ENCODE data around the gene ST3GAL6. TPM values are rescaled to one million over a fixed set of nuclear protein-coding genes. Genes with fewer than 3 reads are reported as not detected.

ST3GAL6 gene
- polyA plus RNA-seq (2013, experiment 1 of 2) = 6.9 TPM
- 7.8 TPM for polyA plus RNA-seq (2013, experiment 2 of 2)

- H3K27ac ChIP-seq (replicated peaks; ENCODE audit: low read length) = no peak within 1 kb of the TSS
- no peak within 1 kb of the TSS for H2BK12ac ChIP-seq (ENCODE audit: low read length)
- H2AFZ ChIP-seq (ENCODE audit: low read length) = no peak within 1 kb of the TSS
- no peak within 1 kb of the TSS for H3K9ac ChIP-seq (ENCODE audit: low read depth, low read length, poor library complexity)
- H2BK5ac ChIP-seq (ENCODE audit: low read length) = no peak within 1 kb of the TSS
- H3K4me1 ChIP-seq (ENCODE audit: control insufficient read depth in 2 of 2, insufficient read depth in 1 of 2, low read depth in 1 of 2, low read length in 2 of 2) = peaks cover 3 to 7% of the 10 kb centered on the region in 2 donors
- WGBS, 2 donors (ENCODE audit: extremely low coverage in 2 of 2, insufficient read length in 2 of 2, insufficient replicate concordance in 1 of 2) = no CpG with 5 or more reads among the region's 1 CpG
- H3K14ac ChIP-seq (ENCODE audit: low read length) = no peak within 1 kb of the TSS
- no peaks in the 10 kb centered on the region for H3K9me3 ChIP-seq (replicated peaks in 1 of 2; ENCODE audit: control insufficient read depth in 2 of 2, insufficient read depth in 1 of 2, low read depth in 1 of 2, low read length in 2 of 2)
- no peak within 1 kb of the TSS for H3K4me2 ChIP-seq (ENCODE audit: insufficient read depth, low read length, poor library complexity, severe bottlenecking)
- no peaks in the 10 kb centered on the region for H3K36me3 ChIP-seq (replicated peaks in 1 of 2; ENCODE audit: control insufficient read depth in 2 of 2, insufficient read depth in 2 of 2, low read length in 2 of 2)
- no peak within 1 kb of the TSS for H3K4me3 ChIP-seq (ENCODE audit: low read length in 2 of 2)
- no peak within 1 kb of the TSS for H3K18ac ChIP-seq (ENCODE audit: low read length)
- no peak within 1 kb of the TSS for H2AK5ac ChIP-seq (ENCODE audit: low read depth, low read length)
- DNase-seq (ENCODE audit: low spot score) = no peak
- H3K79me1 ChIP-seq (ENCODE audit: low read depth, low read length) = no peaks in the 10 kb centered on the region
- H3K27me3 ChIP-seq (ENCODE audit: control insufficient read depth in 3 of 3, insufficient read depth in 3 of 3, low read depth in 1 of 3, low read length in 3 of 3) = no peaks in the 10 kb centered on the region
- H2BK120ac ChIP-seq (ENCODE audit: low read depth, low read length) = no peak within 1 kb of the TSS
- no peak within 1 kb of the TSS for H3K23ac ChIP-seq (ENCODE audit: low read depth, low read length, poor library complexity)
- H3K4ac ChIP-seq (ENCODE audit: low read length) = no peak within 1 kb of the TSS
- H2BK15ac ChIP-seq (ENCODE audit: low read length) = no peak within 1 kb of the TSS
- H4K91ac ChIP-seq (ENCODE audit: low read depth, low read length, poor library complexity) = no peak within 1 kb of the TSS
- H4K8ac ChIP-seq (ENCODE audit: low read depth, low read length) = no peak within 1 kb of the TSS
Observed at GRCh38 chr3:98763076-98763475, at the start of gene ST3GAL6. Gene ST3GAL6 (plus strand): TSS chr3:98763340. CDS start chr3:98768441, 5,101 bp downstream.

- no peak overlapping the region for H3K14ac ChIP-seq (ENCODE audit: low read length)
- no peaks in the 10 kb centered on the region for H3K4me1 ChIP-seq (ENCODE audit: control insufficient read depth in 2 of 2, insufficient read depth in 1 of 2, low read depth in 1 of 2, low read length in 2 of 2)
- H2BK12ac ChIP-seq (ENCODE audit: low read length) = no peak overlapping the region
- WGBS, 2 donors (ENCODE audit: extremely low coverage in 2 of 2, insufficient read length in 2 of 2, insufficient replicate concordance in 1 of 2) = no CpG with 5 or more reads among the region's 3 CpGs
- H3K36me3 ChIP-seq (replicated peaks in 1 of 2; ENCODE audit: control insufficient read depth in 2 of 2, insufficient read depth in 2 of 2, low read length in 2 of 2) = no peaks in the 10 kb centered on the region
- no peak overlapping the region for H3K18ac ChIP-seq (ENCODE audit: low read length)
- H3K4ac ChIP-seq (ENCODE audit: low read length) = no peak overlapping the region
- H2BK15ac ChIP-seq (ENCODE audit: low read length) = no peak overlapping the region
- H4K91ac ChIP-seq (ENCODE audit: low read depth, low read length, poor library complexity) = no peak overlapping the region
- no peaks in the 10 kb centered on the region for H3K9me3 ChIP-seq (replicated peaks in 1 of 2; ENCODE audit: control insufficient read depth in 2 of 2, insufficient read depth in 1 of 2, low read depth in 1 of 2, low read length in 2 of 2)
- H3K27ac ChIP-seq (replicated peaks; ENCODE audit: low read length) = no peak overlapping the region
- no peak overlapping the region for H3K9ac ChIP-seq (ENCODE audit: low read depth, low read length, poor library complexity)
- H3K4me3 ChIP-seq (ENCODE audit: low read length in 2 of 2) = no peak overlapping the region
- H2AFZ ChIP-seq (ENCODE audit: low read length) = no peak overlapping the region
- no peak overlapping the region for H2AK5ac ChIP-seq (ENCODE audit: low read depth, low read length)
- no peak overlapping the region for H2BK120ac ChIP-seq (ENCODE audit: low read depth, low read length)
- H4K8ac ChIP-seq (ENCODE audit: low read depth, low read length) = no peak overlapping the region
- no peak overlapping the region for H2BK5ac ChIP-seq (ENCODE audit: low read length)
- H3K79me1 ChIP-seq (ENCODE audit: low read depth, low read length) = no peaks in the 10 kb centered on the region
- no peak overlapping the region for H3K4me2 ChIP-seq (ENCODE audit: insufficient read depth, low read length, poor library complexity, severe bottlenecking)
- H3K27me3 ChIP-seq (ENCODE audit: control insufficient read depth in 3 of 3, insufficient read depth in 3 of 3, low read depth in 1 of 3, low read length in 3 of 3) = peaks cover 0 to 3% (median 0%) of the 10 kb centered on the region in 3 experiments
- H3K23ac ChIP-seq (ENCODE audit: low read depth, low read length, poor library complexity) = no peak overlapping the region
- DNase-seq (ENCODE audit: low spot score) = no peak
Observed at GRCh38 chr3:98713984-98714383, 49.2 kb upstream of the ST3GAL6 start.

GRCh38 chr3:98717584-98717983, 45.6 kb upstream of the ST3GAL6 start:
- Histone ChIP-seq H2AK5ac (ENCODE audit: low read depth, low read length) (no peak overlapping the region), H4K91ac (ENCODE audit: low read depth, low read length, poor library complexity) (no peak overlapping the region), H2BK120ac (ENCODE audit: low read depth, low read length) (no peak overlapping the region), H4K8ac (ENCODE audit: low read depth, low read length) (no peak overlapping the region), H3K4me1 (ENCODE audit: control insufficient read depth in 2 of 2, insufficient read depth in 1 of 2, low read depth in 1 of 2, low read length in 2 of 2) (no peaks in the 10 kb centered on the region), H3K27ac (replicated peaks; ENCODE audit: low read length) (no peak overlapping the region), H3K4me2 (ENCODE audit: insufficient read depth, low read length, poor library complexity, severe bottlenecking) (no peak overlapping the region), H3K23ac (ENCODE audit: low read depth, low read length, poor library complexity) (no peak overlapping the region), H2BK15ac (ENCODE audit: low read length) (no peak overlapping the region), H2BK5ac (ENCODE audit: low read length) (no peak overlapping the region), H3K4me3 (ENCODE audit: low read length in 2 of 2) (no peak overlapping the region), H3K14ac (ENCODE audit: low read length) (no peak overlapping the region), H3K79me1 (ENCODE audit: low read depth, low read length) (no peaks in the 10 kb centered on the region), H2AFZ (ENCODE audit: low read length) (no peak overlapping the region), H3K9me3 (replicated peaks in 1 of 2; ENCODE audit: control insufficient read depth in 2 of 2, insufficient read depth in 1 of 2, low read depth in 1 of 2, low read length in 2 of 2) (no peaks in the 10 kb centered on the region), H3K27me3 (ENCODE audit: control insufficient read depth in 3 of 3, insufficient read depth in 3 of 3, low read depth in 1 of 3, low read length in 3 of 3) (no peaks in the 10 kb centered on the region), H2BK12ac (ENCODE audit: low read length) (no peak overlapping the region), H3K9ac (ENCODE audit: low read depth, low read length, poor library complexity) (no peak overlapping the region), H3K18ac (ENCODE audit: low read length) (no peak overlapping the region), H3K36me3 (replicated peaks in 1 of 2; ENCODE audit: control insufficient read depth in 2 of 2, insufficient read depth in 2 of 2, low read length in 2 of 2) (no peaks in the 10 kb centered on the region), H3K4ac (ENCODE audit: low read length) (no peak overlapping the region)
- WGBS, 2 donors (ENCODE audit: extremely low coverage in 2 of 2, insufficient read length in 2 of 2, insufficient replicate concordance in 1 of 2) = no CpG with 5 or more reads among the region's 2 CpGs
- DNase-seq (ENCODE audit: low spot score) = no peak

- H4K8ac ChIP-seq (ENCODE audit: low read depth, low read length) = no peak overlapping the region
- no peak overlapping the region for H2BK5ac ChIP-seq (ENCODE audit: low read length)
- no peak overlapping the region for H2BK12ac ChIP-seq (ENCODE audit: low read length)
- H2BK15ac ChIP-seq (ENCODE audit: low read length) = no peak overlapping the region
- no peaks in the 10 kb centered on the region for H3K79me1 ChIP-seq (ENCODE audit: low read depth, low read length)
- no peak overlapping the region for H4K91ac ChIP-seq (ENCODE audit: low read depth, low read length, poor library complexity)
- no peak overlapping the region for H3K23ac ChIP-seq (ENCODE audit: low read depth, low read length, poor library complexity)
- H3K9ac ChIP-seq (ENCODE audit: low read depth, low read length, poor library complexity) = no peak overlapping the region
- no peak overlapping the region for H2AFZ ChIP-seq (ENCODE audit: low read length)
- no peaks in the 10 kb centered on the region for H3K9me3 ChIP-seq (replicated peaks in 1 of 2; ENCODE audit: control insufficient read depth in 2 of 2, insufficient read depth in 1 of 2, low read depth in 1 of 2, low read length in 2 of 2)
- H3K36me3 ChIP-seq (replicated peaks in 1 of 2; ENCODE audit: control insufficient read depth in 2 of 2, insufficient read depth in 2 of 2, low read length in 2 of 2) = no peaks in the 10 kb centered on the region
- no peak overlapping the region for H3K14ac ChIP-seq (ENCODE audit: low read length)
- H3K27me3 ChIP-seq (ENCODE audit: control insufficient read depth in 3 of 3, insufficient read depth in 3 of 3, low read depth in 1 of 3, low read length in 3 of 3) = no peaks in the 10 kb centered on the region
- WGBS, 2 donors (ENCODE audit: extremely low coverage in 2 of 2, insufficient read length in 2 of 2, insufficient replicate concordance in 1 of 2) = no CpG with 5 or more reads among the region's 1 CpG
- H2BK120ac ChIP-seq (ENCODE audit: low read depth, low read length) = no peak overlapping the region
- H3K4me1 ChIP-seq (ENCODE audit: control insufficient read depth in 2 of 2, insufficient read depth in 1 of 2, low read depth in 1 of 2, low read length in 2 of 2) = no peaks in the 10 kb centered on the region
- H3K18ac ChIP-seq (ENCODE audit: low read length) = no peak overlapping the region
- no peak overlapping the region for H3K4ac ChIP-seq (ENCODE audit: low read length)
- H2AK5ac ChIP-seq (ENCODE audit: low read depth, low read length) = no peak overlapping the region
- H3K4me3 ChIP-seq (ENCODE audit: low read length in 2 of 2) = no peak overlapping the region
- no peak overlapping the region for H3K4me2 ChIP-seq (ENCODE audit: insufficient read depth, low read length, poor library complexity, severe bottlenecking)
- no peak overlapping the region for H3K27ac ChIP-seq (replicated peaks; ENCODE audit: low read length)
- DNase-seq (ENCODE audit: low spot score) = no peak
Observed at GRCh38 chr3:98718730-98719129, 44.4 kb upstream of the ST3GAL6 start.

Data from neuronal stem cell (in vitro differentiated cells).